Measurements from ENCODE around the gene DBNDD1.

DNA sequence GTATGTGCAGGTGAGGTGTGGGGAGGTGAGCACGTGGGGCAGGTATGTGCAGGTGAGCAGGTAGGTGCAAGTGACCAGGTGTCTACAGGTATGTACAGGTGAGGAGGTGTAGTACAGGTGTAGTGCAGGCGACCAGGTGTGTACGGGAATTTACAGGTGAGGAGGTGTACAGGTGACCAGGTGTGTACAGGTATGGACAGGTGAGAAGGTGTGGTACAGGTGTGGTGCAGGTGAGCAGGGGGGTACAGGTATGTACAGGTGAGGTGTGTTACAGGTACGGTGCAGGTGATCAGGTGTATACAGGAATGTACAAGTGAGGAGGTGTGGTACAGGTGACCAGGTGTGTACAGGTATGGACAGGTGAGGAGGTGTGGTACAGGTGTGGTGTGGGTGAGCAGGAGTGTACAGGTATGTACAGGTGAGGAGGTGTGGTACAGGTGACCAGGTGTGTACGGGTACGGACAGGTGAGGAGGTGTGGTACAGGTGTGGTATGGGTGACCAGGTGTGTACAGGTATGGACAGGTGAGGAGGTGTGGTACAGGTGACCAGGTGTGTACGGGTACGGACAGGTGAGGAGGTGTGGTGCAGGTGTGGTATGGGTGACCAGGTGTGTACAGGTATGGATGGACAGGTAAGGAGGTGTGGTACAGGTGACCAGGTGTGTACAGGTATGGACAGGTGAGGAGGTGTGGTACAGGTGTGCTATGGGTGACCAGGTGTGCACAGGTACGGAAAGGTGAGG is 12.8 kb upstream of the DBNDD1 start:
- TF ChIP-seq, protein P1, sequence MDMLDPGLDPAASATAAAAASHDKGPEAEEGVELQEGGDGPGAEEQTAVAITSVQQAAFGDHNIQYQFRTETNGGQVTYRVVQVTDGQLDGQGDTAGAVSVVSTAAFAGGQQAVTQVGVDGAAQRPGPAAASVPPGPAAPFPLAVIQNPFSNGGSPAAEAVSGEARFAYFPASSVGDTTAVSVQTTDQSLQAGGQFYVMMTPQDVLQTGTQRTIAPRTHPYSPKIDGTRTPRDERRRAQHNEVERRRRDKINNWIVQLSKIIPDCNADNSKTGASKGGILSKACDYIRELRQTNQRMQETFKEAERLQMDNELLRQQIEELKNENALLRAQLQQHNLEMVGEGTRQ (IDR thresholded peaks at IDR 0.05; ENCODE audit: borderline replicate concordance, low read depth, low read length): no peak
- TF ChIP-seq, protein P2, sequence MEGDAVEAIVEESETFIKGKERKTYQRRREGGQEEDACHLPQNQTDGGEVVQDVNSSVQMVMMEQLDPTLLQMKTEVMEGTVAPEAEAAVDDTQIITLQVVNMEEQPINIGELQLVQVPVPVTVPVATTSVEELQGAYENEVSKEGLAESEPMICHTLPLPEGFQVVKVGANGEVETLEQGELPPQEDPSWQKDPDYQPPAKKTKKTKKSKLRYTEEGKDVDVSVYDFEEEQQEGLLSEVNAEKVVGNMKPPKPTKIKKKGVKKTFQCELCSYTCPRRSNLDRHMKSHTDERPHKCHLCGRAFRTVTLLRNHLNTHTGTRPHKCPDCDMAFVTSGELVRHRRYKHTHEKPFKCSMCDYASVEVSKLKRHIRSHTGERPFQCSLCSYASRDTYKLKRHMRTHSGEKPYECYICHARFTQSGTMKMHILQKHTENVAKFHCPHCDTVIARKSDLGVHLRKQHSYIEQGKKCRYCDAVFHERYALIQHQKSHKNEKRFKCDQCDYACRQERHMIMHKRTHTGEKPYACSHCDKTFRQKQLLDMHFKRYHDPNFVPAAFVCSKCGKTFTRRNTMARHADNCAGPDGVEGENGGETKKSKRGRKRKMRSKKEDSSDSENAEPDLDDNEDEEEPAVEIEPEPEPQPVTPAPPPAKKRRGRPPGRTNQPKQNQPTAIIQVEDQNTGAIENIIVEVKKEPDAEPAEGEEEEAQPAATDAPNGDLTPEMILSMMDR (IDR thresholded peaks at IDR 0.05): no peak
- no peak for TF ChIP-seq FOXM1 (IDR thresholded peaks at IDR 0.05; ENCODE audit: low read depth)
- TF ChIP-seq EZH2phosphoT487 (IDR thresholded peaks at IDR 0.05; ENCODE audit: borderline replicate concordance, low read depth): no peak
- TF ChIP-seq YY1 (IDR thresholded peaks at IDR 0.05; ENCODE audit: low read depth): no peak
- TF ChIP-seq CHD2 (IDR thresholded peaks at IDR 0.05; ENCODE audit: low read length, partially characterized antibody): no peak
- TF ChIP-seq NFIC (IDR thresholded peaks at IDR 0.05; ENCODE audit: borderline replicate concordance): no peak

Data from SK-N-SH (cell line).